A673 (cell line): Measurements from ENCODE around the gene GPC6.

Source experiments
- CTCF ChIP-seq: fragments of 300-800, 200-600 bp; sonication (generic); conservative IDR thresholded peaks from 2 replicates; pipeline ENCODE4 v1.5.1; 2017; ENCODE audit warnings: low read depth, mild to moderate bottlenecking, antibody characterized with exemption, low read length, moderate library complexity, mixed read lengths
- EZH2 ChIP-seq: fragments of 200-600 bp; sonication (generic); IDR thresholded peaks from 2 replicates; pipeline ENCODE4 v1.6.1; 2017; ENCODE audit warnings: borderline replicate concordance, low read depth, mild to moderate bottlenecking, mixed read lengths, antibody characterized with exemption, low read length; ENCODE audit not compliant: poor library complexity, severe bottlenecking

DNA sequence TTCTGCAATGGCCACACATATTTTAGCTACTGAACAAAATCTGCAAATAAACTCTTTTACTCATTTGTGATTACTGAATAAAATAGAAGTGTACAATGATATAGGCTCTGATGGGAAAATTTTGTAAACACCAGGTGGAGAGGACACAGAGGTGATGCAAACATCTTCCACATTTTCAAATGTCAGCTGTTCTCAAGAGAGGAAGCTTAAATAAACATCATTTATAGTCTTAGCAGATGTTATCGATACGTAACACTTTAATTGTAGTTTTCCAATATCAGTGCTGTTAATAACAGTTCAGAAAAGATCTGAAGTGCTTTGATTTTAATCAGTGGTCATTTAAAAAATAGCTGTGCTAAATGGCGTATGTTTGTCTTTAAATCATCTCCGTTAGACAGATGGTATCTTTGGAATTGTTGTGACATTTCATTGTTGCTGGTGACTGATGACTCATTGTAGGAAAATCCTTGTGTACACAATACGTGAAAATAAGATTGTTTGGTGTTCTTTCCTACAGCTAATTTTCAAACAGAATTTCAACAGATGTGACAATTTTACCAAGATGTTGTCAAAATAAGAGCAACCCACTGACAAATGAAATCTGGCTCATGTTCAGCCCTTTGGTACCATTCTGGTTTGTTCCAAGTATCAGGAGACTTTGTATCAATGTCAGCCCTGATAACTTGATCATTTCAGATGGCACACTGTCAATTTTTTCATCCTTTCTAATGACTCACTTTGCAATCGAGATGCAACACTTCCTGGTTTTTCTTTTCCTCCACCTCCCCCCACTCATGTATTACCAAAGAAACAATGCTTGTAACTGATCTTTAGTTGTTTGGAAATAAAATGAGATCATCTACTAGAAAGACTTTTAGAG lies 736.9 kb downstream of the GPC6 start:
- no peak for TF ChIP-seq CTCF
- TF ChIP-seq EZH2: no peak
